Thymus (tissue), 11 donors: ENCODE data around the gene NSUN6. TPM values are rescaled to one million over a fixed set of nuclear protein-coding genes. Genes with fewer than 3 reads are reported as not detected.
"Not testable (repeated sequence)": the region's sequence is repeated elsewhere in the genome, so short reads cannot be mapped to it uniquely, and the experiment has no call there.

Experiments
- DNase-seq, 9 donors: peaks; one replicate each; pipeline ENCODE4 v3.0.0-alpha.2; 2013; ENCODE audit warnings: low spot score in 9 of 9, low read depth in 6 of 9, missing footprints in 1 of 9
- H3K27ac ChIP-seq, 2 donors: one replicate each; pipeline ENCODE4 v1.5.1; 2013; ENCODE audit warnings: control low read depth in 1 of 2, low read depth in 1 of 2, low read length in 1 of 2, mild to moderate bottlenecking in 1 of 2, moderate library complexity in 1 of 2
- H3K27me3 ChIP-seq, 2 donors: one replicate each; pipeline ENCODE4 v1.5.1; 2013; ENCODE audit warnings: low read length in 1 of 2; ENCODE audit not compliant: control insufficient read depth in 2 of 2, insufficient read depth in 1 of 2
- H3K36me3 ChIP-seq, 2 donors: one replicate each; pipeline ENCODE4 v1.5.1; 2013; ENCODE audit warnings: low read length in 1 of 2, mild to moderate bottlenecking in 1 of 2, moderate library complexity in 1 of 2; ENCODE audit not compliant: control insufficient read depth in 2 of 2, insufficient read depth in 2 of 2
- H3K4me1 ChIP-seq, 2 donors: one replicate each; pipeline ENCODE4 v1.5.1; 2013; ENCODE audit warnings: low read length in 2 of 2; ENCODE audit not compliant: control insufficient read depth in 2 of 2, insufficient read depth in 2 of 2
- H3K4me3 ChIP-seq, 2 donors: one replicate each; pipeline ENCODE4 v1.5.1; 2013; ENCODE audit warnings: low read length in 2 of 2, control low read depth in 1 of 2, mild to moderate bottlenecking in 1 of 2
- H3K9me3 ChIP-seq, 2 donors: one replicate each; pipeline ENCODE4 v1.5.1; 2013; ENCODE audit warnings: low read length in 1 of 2, mild to moderate bottlenecking in 1 of 2; ENCODE audit not compliant: control insufficient read depth in 2 of 2, insufficient read depth in 1 of 2
- WGBS: extraction: QIAGEN DNeasy Blood & Tissue Kit; methylation state at CpG from one replicate; pipeline ENCODE4 v1.1.7; 2013; 5-methylcytosine and 5-hydroxymethylcytosine counted together
- polyA plus RNA-seq: library from polyadenylated mRNA; stranded (reverse); fragments of 200-250 nt; gene quantifications from one replicate; pipeline ENCODE4 v1.2.3, GENCODE V29; 2013
- total RNA-seq: library from RNA; stranded (reverse); fragments of 120-200 nt; gene quantifications from one replicate; pipeline ENCODE4 v1.2.4, GENCODE V29; 2013
- donor health status: healthy.

The NSUN6 gene
- total and polyA plus RNA-seq, 2 donors = 18.9 to 24.6 TPM

- Histone ChIP-seq H3K27me3 (no peaks in the 10 kb centered on the region), H3K36me3 (peaks cover 9 to 16% of the 10 kb centered on the region in 2 donors), H3K9me3 (peaks cover under 1 to 8% of the 10 kb centered on the region in 2 donors), H3K4me1 (peaks cover 0 to 4% of the 10 kb centered on the region in 2 donors), H3K4me3 (no peak overlapping the region), H3K27ac (no peak overlapping the region)
- WGBS = 93% methylated on average over 15 of the region's 15 CpGs
- no peak for DNase-seq
Measured at GRCh38 chr10:18577823-18578685, 73.3 kb downstream of the NSUN6 start.

GRCh38 chr10:18576586-18576985 lies 74.8 kb downstream of the NSUN6 start:
- peaks cover 5 to 16% of the 10 kb centered on the region in 2 donors for H3K36me3 ChIP-seq
- no peak for DNase-seq
- over 99% methylated on average over 6 of the region's 6 CpGs for WGBS
- peaks cover 2 to 8% of the 10 kb centered on the region in 2 donors for H3K9me3 ChIP-seq
- H3K4me3 ChIP-seq = no peak overlapping the region
- H3K27ac ChIP-seq = no peak overlapping the region
- H3K27me3 ChIP-seq = no peaks in the 10 kb centered on the region
- no peaks in the 10 kb centered on the region for H3K4me1 ChIP-seq

GRCh38 chr10:18572959-18573561 lies 78.3 kb downstream of the NSUN6 start:
- Histone ChIP-seq H3K9me3 (peaks cover 2% of the 10 kb centered on the region in 2 donors), H3K36me3 (peaks cover 0 to 5% of the 10 kb centered on the region in 2 donors), H3K27ac (no peak overlapping the region), H3K27me3 (no peaks in the 10 kb centered on the region), H3K4me3 (no peak overlapping the region), H3K4me1 (no peaks in the 10 kb centered on the region)
- 93% methylated on average over 8 of the region's 8 CpGs for WGBS
- no peak for DNase-seq

- 96% methylated on average over 1 of the region's 1 CpG for WGBS
- no peak for DNase-seq
- peaks cover 0 to 2% of the 10 kb centered on the region in 2 donors for H3K9me3 ChIP-seq
- H3K4me3 ChIP-seq = no peak overlapping the region
- H3K36me3 ChIP-seq = no peaks in the 10 kb centered on the region
- no peaks in the 10 kb centered on the region for H3K4me1 ChIP-seq
- no peak overlapping the region for H3K27ac ChIP-seq
- no peaks in the 10 kb centered on the region for H3K27me3 ChIP-seq
Measured at GRCh38 chr10:18571780-18572179, 79.6 kb downstream of the NSUN6 start.

GRCh38 chr10:18571076-18571475 lies 80.3 kb downstream of the NSUN6 start:
- Histone ChIP-seq H3K27me3 (no peaks in the 10 kb centered on the region), H3K36me3 (no peaks in the 10 kb centered on the region), H3K4me3 (no peak overlapping the region), H3K4me1 (no peaks in the 10 kb centered on the region), H3K27ac (no peak overlapping the region), H3K9me3 (peaks cover 0 to 2% of the 10 kb centered on the region in 2 donors)
- no peak for DNase-seq

- not testable (repeated sequence) for H3K27me3 ChIP-seq, H3K9me3 ChIP-seq, DNase-seq, H3K4me3 ChIP-seq, H3K4me1 ChIP-seq, H3K27ac ChIP-seq, H3K36me3 ChIP-seq
- WGBS = 97% methylated on average over 2 of the region's 2 CpGs
Measured at GRCh38 chr10:18570386-18570785, 81.0 kb downstream of the NSUN6 start.

GRCh38 chr10:18567343-18567856 lies 84.0 kb downstream of the NSUN6 start:
- Histone ChIP-seq H3K27ac (no peak overlapping the region), H3K4me3 (no peak overlapping the region), H3K27me3 (no peaks in the 10 kb centered on the region), H3K9me3 (no peaks in the 10 kb centered on the region), H3K4me1 (no peaks in the 10 kb centered on the region), H3K36me3 (no peaks in the 10 kb centered on the region)
- no peak for DNase-seq
- WGBS = 98% methylated on average over 3 of the region's 3 CpGs

GRCh38 chr10:18566177-18566576 lies 85.2 kb downstream of the NSUN6 start:
- no peaks in the 10 kb centered on the region for H3K36me3 ChIP-seq
- H3K27me3 ChIP-seq = no peaks in the 10 kb centered on the region
- no peaks in the 10 kb centered on the region for H3K4me1 ChIP-seq
- 86% methylated on average over 4 of the region's 4 CpGs for WGBS
- H3K9me3 ChIP-seq = no peaks in the 10 kb centered on the region
- H3K27ac ChIP-seq = no peak overlapping the region
- H3K4me3 ChIP-seq = no peak overlapping the region
- no peak for DNase-seq

GRCh38 chr10:18565006-18565405 lies 86.4 kb downstream of the NSUN6 start:
- Histone ChIP-seq H3K36me3 (no peaks in the 10 kb centered on the region), H3K9me3 (no peaks in the 10 kb centered on the region)
- 98% methylated on average over 5 of the region's 5 CpGs for WGBS

More at GRCh38 chr10:18565006-18565405, 86.4 kb downstream of the NSUN6 start:
- no peak for DNase-seq
- H3K27ac ChIP-seq = no peak overlapping the region
- H3K4me3 ChIP-seq = no peak overlapping the region
- H3K27me3 ChIP-seq = no peaks in the 10 kb centered on the region
- no peaks in the 10 kb centered on the region for H3K4me1 ChIP-seq
